ENCODE data around the gene AHDC1.
A peak's percentile ranks its signal among the peaks of the same experiment; 100 is the strongest.
"Not testable (repeated sequence)": the region's sequence is repeated elsewhere in the genome, so short reads cannot be mapped to it uniquely, and the experiment has no call there.

AHDC1 gene

GRCh38 chr1:27603681-27604578 lies at the start of gene AHDC1:
Gene AHDC1 (minus strand): TSS chr1:27604144. CDS start chr1:27552115, 52,029 bp downstream.
- Histone ChIP-seq H3K36me3 (ENCODE audit: insufficient read depth, low read length) (no peaks in the 10 kb centered on the region), H3K4me1 (ENCODE audit: insufficient read depth, low read length) (peaks cover 48% of the 10 kb centered on the region), H3K9me3 (ENCODE audit: control insufficient read depth, insufficient read depth, low read length) (no peaks in the 10 kb centered on the region), H3K9ac (ENCODE audit: low read depth, low read length) (peak within 1 kb of the TSS; percentile 80)

- no peaks in the 10 kb centered on the region for H3K9me3 ChIP-seq (ENCODE audit: control insufficient read depth, insufficient read depth, low read length)
- H3K36me3 ChIP-seq (ENCODE audit: insufficient read depth, low read length): no peaks in the 10 kb centered on the region
- H3K4me1 ChIP-seq (ENCODE audit: insufficient read depth, low read length): peaks cover 30% of the 10 kb centered on the region
- no peak overlapping the region for H3K9ac ChIP-seq (ENCODE audit: low read depth, low read length)
These were observed 48.3 kb upstream of the AHDC1 start for GRCh38 chr1:27652111-27652864.

- peaks cover 22% of the 10 kb centered on the region for H3K4me1 ChIP-seq (ENCODE audit: insufficient read depth, low read length)
- H3K36me3 ChIP-seq (ENCODE audit: insufficient read depth, low read length): no peaks in the 10 kb centered on the region
- no peaks in the 10 kb centered on the region for H3K9me3 ChIP-seq (ENCODE audit: control insufficient read depth, insufficient read depth, low read length)
- H3K9ac ChIP-seq (ENCODE audit: low read depth, low read length): no peak overlapping the region
These were observed 46.7 kb upstream of the AHDC1 start for GRCh38 chr1:27650539-27651175.

GRCh38 chr1:27650171-27650538 lies 46.2 kb upstream of the AHDC1 start:
- Histone ChIP-seq H3K4me1 (ENCODE audit: insufficient read depth, low read length) (peaks cover 17% of the 10 kb centered on the region), H3K9me3 (ENCODE audit: control insufficient read depth, insufficient read depth, low read length) (no peaks in the 10 kb centered on the region), H3K36me3 (ENCODE audit: insufficient read depth, low read length) (no peaks in the 10 kb centered on the region), H3K9ac (ENCODE audit: low read depth, low read length) (no peak overlapping the region)

- Histone ChIP-seq H3K36me3 (ENCODE audit: insufficient read depth, low read length) (no peaks in the 10 kb centered on the region), H3K9ac (ENCODE audit: low read depth, low read length) (no peak overlapping the region), H3K4me1 (ENCODE audit: insufficient read depth, low read length) (peaks cover 13% of the 10 kb centered on the region), H3K9me3 (ENCODE audit: control insufficient read depth, insufficient read depth, low read length) (no peaks in the 10 kb centered on the region)
These were observed 45.3 kb upstream of the AHDC1 start for GRCh38 chr1:27649306-27649635.

GRCh38 chr1:27648602-27649305 lies 44.8 kb upstream of the AHDC1 start:
- Histone ChIP-seq H3K9me3 (ENCODE audit: control insufficient read depth, insufficient read depth, low read length) (no peaks in the 10 kb centered on the region), H3K4me1 (ENCODE audit: insufficient read depth, low read length) (peaks cover 13% of the 10 kb centered on the region), H3K36me3 (ENCODE audit: insufficient read depth, low read length) (no peaks in the 10 kb centered on the region), H3K9ac (ENCODE audit: low read depth, low read length) (no peak overlapping the region)

GRCh38 chr1:27647328-27647727 lies 43.4 kb upstream of the AHDC1 start:
- no peak overlapping the region for H3K9ac ChIP-seq (ENCODE audit: low read depth, low read length)
- no peaks in the 10 kb centered on the region for H3K9me3 ChIP-seq (ENCODE audit: control insufficient read depth, insufficient read depth, low read length)
- no peaks in the 10 kb centered on the region for H3K36me3 ChIP-seq (ENCODE audit: insufficient read depth, low read length)
- peaks cover 17% of the 10 kb centered on the region for H3K4me1 ChIP-seq (ENCODE audit: insufficient read depth, low read length)

GRCh38 chr1:27646676-27647075 lies 42.7 kb upstream of the AHDC1 start:
- Histone ChIP-seq H3K9ac (ENCODE audit: low read depth, low read length) (no peak overlapping the region), H3K9me3 (ENCODE audit: control insufficient read depth, insufficient read depth, low read length) (no peaks in the 10 kb centered on the region), H3K36me3 (ENCODE audit: insufficient read depth, low read length) (no peaks in the 10 kb centered on the region), H3K4me1 (ENCODE audit: insufficient read depth, low read length) (peaks cover 17% of the 10 kb centered on the region)

GRCh38 chr1:27645071-27645415 lies 41.1 kb upstream of the AHDC1 start:
- no peaks in the 10 kb centered on the region for H3K9me3 ChIP-seq (ENCODE audit: control insufficient read depth, insufficient read depth, low read length)
- no peaks in the 10 kb centered on the region for H3K36me3 ChIP-seq (ENCODE audit: insufficient read depth, low read length)
- H3K9ac ChIP-seq (ENCODE audit: low read depth, low read length): no peak overlapping the region
- peaks cover 5% of the 10 kb centered on the region; the same call in 1 of the 2 replicates for H3K4me1 ChIP-seq (ENCODE audit: insufficient read depth, low read length)

GRCh38 chr1:27644369-27645070 lies 40.6 kb upstream of the AHDC1 start:
- Histone ChIP-seq H3K4me1 (ENCODE audit: insufficient read depth, low read length) (peaks cover 5% of the 10 kb centered on the region; the same call in 1 of the 2 replicates), H3K9me3 (ENCODE audit: control insufficient read depth, insufficient read depth, low read length) (no peaks in the 10 kb centered on the region), H3K9ac (ENCODE audit: low read depth, low read length) (no peak overlapping the region), H3K36me3 (ENCODE audit: insufficient read depth, low read length) (no peaks in the 10 kb centered on the region)

GRCh38 chr1:27643600-27644368 lies 39.8 kb upstream of the AHDC1 start:
- no peaks in the 10 kb centered on the region for H3K9me3 ChIP-seq (ENCODE audit: control insufficient read depth, insufficient read depth, low read length)
- H3K9ac ChIP-seq (ENCODE audit: low read depth, low read length): no peak overlapping the region
- no peaks in the 10 kb centered on the region for H3K36me3 ChIP-seq (ENCODE audit: insufficient read depth, low read length)
- peaks cover 5% of the 10 kb centered on the region; the same call in 1 of the 2 replicates for H3K4me1 ChIP-seq (ENCODE audit: insufficient read depth, low read length)

- not testable (repeated sequence) for H3K9me3 ChIP-seq (ENCODE audit: control insufficient read depth, insufficient read depth, low read length); H3K9ac ChIP-seq (ENCODE audit: low read depth, low read length); H3K4me1 ChIP-seq (ENCODE audit: insufficient read depth, low read length); H3K36me3 ChIP-seq (ENCODE audit: insufficient read depth, low read length)
These were observed 36.6 kb upstream of the AHDC1 start for GRCh38 chr1:27640514-27640913.

- Histone ChIP-seq H3K4me1 (ENCODE audit: insufficient read depth, low read length) (peaks cover 5% of the 10 kb centered on the region; the same call in 1 of the 2 replicates), H3K9me3 (ENCODE audit: control insufficient read depth, insufficient read depth, low read length) (no peaks in the 10 kb centered on the region), H3K36me3 (ENCODE audit: insufficient read depth, low read length) (no peaks in the 10 kb centered on the region), H3K9ac (ENCODE audit: low read depth, low read length) (no peak overlapping the region)
These were observed 34.9 kb upstream of the AHDC1 start for GRCh38 chr1:27638805-27639204.

Measured in ES-I3 (cell line).